Fibroblast of the conjunctiva (primary cell): Measurements from ENCODE around the gene VASN.
"Not testable (repeated sequence)": the region's sequence is repeated elsewhere in the genome, so short reads cannot be mapped to it uniquely, and the experiment has no call there.

Experiments used
- DNase-seq: peaks from one replicate; pipeline ENCODE4 v3.0.0-alpha.2; 2010; ENCODE audit warnings: low read depth

VASN gene

GRCh38 chr16:4337540-4338088, 34.0 kb upstream of the VASN start:
- DNase-seq, result no peak

GRCh38 chr16:4338125-4338582, 33.5 kb upstream of the VASN start:
- DNase-seq, result no peak

- DNase-seq, result no peak
These were observed 32.8 kb upstream of the VASN start for GRCh38 chr16:4338712-4339299.

GRCh38 chr16:4339455-4339854, 32.2 kb upstream of the VASN start:
- DNase-seq, result no peak

- no peak for DNase-seq
These were observed 31.7 kb upstream of the VASN start for GRCh38 chr16:4339909-4340308.

- no peak for DNase-seq
These were observed 31.2 kb upstream of the VASN start for GRCh38 chr16:4340443-4340842.

GRCh38 chr16:4341250-4341649, 30.4 kb upstream of the VASN start:
- no peak for DNase-seq

- no peak for DNase-seq
These were observed 28.5 kb upstream of the VASN start for GRCh38 chr16:4342866-4343744.

- DNase-seq, result not testable (repeated sequence)
These were observed 27.2 kb upstream of the VASN start for GRCh38 chr16:4344300-4344982.

GRCh38 chr16:4344983-4345835, 26.4 kb upstream of the VASN start:
- DNase-seq, result no peak

- DNase-seq, result no peak
These were observed 25.5 kb upstream of the VASN start for GRCh38 chr16:4345836-4346781.

GRCh38 chr16:4347010-4347409, 24.6 kb upstream of the VASN start:
- no peak for DNase-seq

GRCh38 chr16:4347765-4348509, 23.7 kb upstream of the VASN start:
- no peak for DNase-seq

- DNase-seq, result no peak
These were observed 22.3 kb upstream of the VASN start for GRCh38 chr16:4349332-4349731.

GRCh38 chr16:4350365-4350786, 21.3 kb upstream of the VASN start:
- DNase-seq, result no peak

GRCh38 chr16:4350787-4351659, 20.6 kb upstream of the VASN start, which contains the start of gene PAM16:
PAM16 (minus strand) TSS chr16:4351321; CDS start chr16:4351234, 87 bp downstream.
- DNase-seq, result peak; percentile 90

GRCh38 chr16:4351880-4352279, 19.8 kb upstream of the VASN start:
- no peak for DNase-seq

- no peak for DNase-seq
These were observed 18.8 kb upstream of the VASN start for GRCh38 chr16:4352843-4353242.

- DNase-seq, result no peak
These were observed 18.0 kb upstream of the VASN start for GRCh38 chr16:4353675-4354074.
